NT2/D1 (cell line): Measurements from ENCODE around the gene NOX3.

Source experiments
- DNase-seq: peaks from one replicate; pipeline ENCODE4 v3.0.0-alpha.2; 2011; ENCODE audit warnings: low read depth, low spot score
- H3K27me3 ChIP-seq: 2 replicates; pipeline ENCODE4 v1.6.0; 2011; ENCODE audit warnings: mild to moderate bottlenecking; ENCODE audit not compliant: insufficient read length, insufficient read depth
- H3K36me3 ChIP-seq: 2 replicates; pipeline ENCODE4 v1.6.1; 2011; ENCODE audit warnings: mild to moderate bottlenecking, low read length, mixed read lengths; ENCODE audit not compliant: insufficient read depth, insufficient read length
- H3K4me1 ChIP-seq: 2 replicates; pipeline ENCODE4 v1.5.1; 2011; ENCODE audit not compliant: insufficient read depth, insufficient read length
- H3K4me3 ChIP-seq: 2 replicates; pipeline ENCODE4 v1.5.1; 2011; ENCODE audit warnings: low read depth; ENCODE audit not compliant: insufficient read length
- H3K9ac ChIP-seq: 2 replicates; pipeline ENCODE4 v1.6.0; 2011; ENCODE audit warnings: low read depth; ENCODE audit not compliant: insufficient read length
- H3K9me3 ChIP-seq: 2 replicates; pipeline ENCODE4 v1.5.1; 2011; ENCODE audit warnings: mild to moderate bottlenecking, low read length; ENCODE audit not compliant: insufficient read depth
- SUZ12 ChIP-seq: IDR thresholded peaks from 2 replicates; pipeline ENCODE4 v1.6.1; 2011; ENCODE audit not compliant: insufficient read length, insufficient read depth; ENCODE audit errors: extremely low read depth
- YY1 ChIP-seq: IDR thresholded peaks from 2 replicates; pipeline ENCODE4 v1.6.1; 2011; ENCODE audit not compliant: insufficient read length, insufficient read depth
- ZNF274 ChIP-seq: IDR thresholded peaks from 2 replicates; pipeline ENCODE4 v1.6.1; 2011; ENCODE audit warnings: mild to moderate bottlenecking, low read depth, low read length

Gene NOX3

DNA sequence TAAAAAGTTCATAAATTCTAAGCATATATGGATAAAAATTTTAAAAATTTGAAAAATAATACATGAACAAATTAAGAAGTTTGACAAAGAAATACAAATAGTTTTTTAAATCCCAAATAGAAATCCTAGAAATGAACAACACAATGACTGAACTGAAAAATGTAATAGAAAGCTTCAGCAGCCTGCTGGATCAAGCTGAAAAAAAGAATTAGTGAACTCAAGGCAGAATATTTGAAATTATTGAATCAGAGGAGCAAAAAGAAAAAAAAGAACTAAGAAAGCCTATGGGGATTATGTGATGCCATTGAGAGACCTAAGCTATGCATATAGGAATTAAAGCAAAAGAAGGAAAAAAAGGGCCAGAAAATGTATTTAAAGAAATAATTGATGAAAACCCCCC is 101.5 kb downstream of the NOX3 start:
- H3K4me3 ChIP-seq: no peak overlapping the region
- H3K9me3 ChIP-seq: no peaks in the 10 kb centered on the region; the same call in 1 of the 2 replicates
- H3K27me3 ChIP-seq: no peaks in the 10 kb centered on the region
- H3K36me3 ChIP-seq: no peaks in the 10 kb centered on the region
- H3K9ac ChIP-seq: no peak overlapping the region
- TF ChIP-seq SUZ12: no peak
- no peak for TF ChIP-seq YY1
- no peak for TF ChIP-seq ZNF274
- DNase-seq: no peak
- H3K4me1 ChIP-seq: no peaks in the 10 kb centered on the region

DNA sequence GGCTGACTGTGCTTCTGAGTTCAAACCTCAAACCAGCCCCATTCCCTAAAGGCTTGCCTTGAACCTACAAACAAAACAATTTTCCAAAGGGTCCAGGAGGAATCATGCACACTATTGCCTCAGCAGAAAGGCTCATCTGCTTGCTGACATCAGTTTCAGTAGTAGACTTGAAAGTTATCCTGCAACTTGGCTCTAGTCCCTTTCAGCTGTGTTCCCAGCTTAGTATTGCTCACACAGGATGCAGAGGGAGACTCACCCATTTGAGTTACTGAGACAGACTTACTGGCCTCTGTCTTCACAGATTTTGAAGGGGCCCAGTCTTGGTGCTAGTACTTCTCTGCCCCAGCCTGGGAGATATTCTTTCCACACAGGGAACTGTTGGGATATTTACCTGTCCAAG is 102.8 kb downstream of the NOX3 start:
- no peaks in the 10 kb centered on the region; the same call in 1 of the 2 replicates for H3K9me3 ChIP-seq
- H3K27me3 ChIP-seq: no peaks in the 10 kb centered on the region
- H3K36me3 ChIP-seq: no peaks in the 10 kb centered on the region
- no peak for DNase-seq
- H3K9ac ChIP-seq: no peak overlapping the region
- no peak overlapping the region for H3K4me3 ChIP-seq
- H3K4me1 ChIP-seq: no peaks in the 10 kb centered on the region
- no peak for TF ChIP-seq YY1
- TF ChIP-seq ZNF274: no peak
- no peak for TF ChIP-seq SUZ12

DNA sequence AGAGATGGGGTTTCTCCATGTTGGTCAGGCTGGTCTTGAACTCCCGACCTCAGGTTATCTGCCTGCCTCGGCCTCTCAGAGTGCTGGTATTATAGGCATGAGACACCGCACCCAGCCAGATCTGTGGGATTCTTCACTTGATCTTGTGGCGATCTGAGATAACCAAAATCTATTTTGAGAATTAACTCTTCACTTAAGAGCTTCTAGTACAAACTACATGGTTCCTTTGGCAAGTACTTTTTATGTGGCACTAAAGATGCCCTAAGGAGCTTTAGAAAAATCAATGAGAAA is 103.6 kb downstream of the NOX3 start:
- Histone ChIP-seq H3K9ac (no peak overlapping the region), H3K4me1 (no peaks in the 10 kb centered on the region), H3K36me3 (no peaks in the 10 kb centered on the region), H3K4me3 (no peak overlapping the region), H3K27me3 (no peaks in the 10 kb centered on the region), H3K9me3 (no peaks in the 10 kb centered on the region; the same call in 1 of the 2 replicates)
- TF ChIP-seq ZNF274: no peak
- no peak for TF ChIP-seq YY1
- TF ChIP-seq SUZ12: no peak
- no peak for DNase-seq

DNA sequence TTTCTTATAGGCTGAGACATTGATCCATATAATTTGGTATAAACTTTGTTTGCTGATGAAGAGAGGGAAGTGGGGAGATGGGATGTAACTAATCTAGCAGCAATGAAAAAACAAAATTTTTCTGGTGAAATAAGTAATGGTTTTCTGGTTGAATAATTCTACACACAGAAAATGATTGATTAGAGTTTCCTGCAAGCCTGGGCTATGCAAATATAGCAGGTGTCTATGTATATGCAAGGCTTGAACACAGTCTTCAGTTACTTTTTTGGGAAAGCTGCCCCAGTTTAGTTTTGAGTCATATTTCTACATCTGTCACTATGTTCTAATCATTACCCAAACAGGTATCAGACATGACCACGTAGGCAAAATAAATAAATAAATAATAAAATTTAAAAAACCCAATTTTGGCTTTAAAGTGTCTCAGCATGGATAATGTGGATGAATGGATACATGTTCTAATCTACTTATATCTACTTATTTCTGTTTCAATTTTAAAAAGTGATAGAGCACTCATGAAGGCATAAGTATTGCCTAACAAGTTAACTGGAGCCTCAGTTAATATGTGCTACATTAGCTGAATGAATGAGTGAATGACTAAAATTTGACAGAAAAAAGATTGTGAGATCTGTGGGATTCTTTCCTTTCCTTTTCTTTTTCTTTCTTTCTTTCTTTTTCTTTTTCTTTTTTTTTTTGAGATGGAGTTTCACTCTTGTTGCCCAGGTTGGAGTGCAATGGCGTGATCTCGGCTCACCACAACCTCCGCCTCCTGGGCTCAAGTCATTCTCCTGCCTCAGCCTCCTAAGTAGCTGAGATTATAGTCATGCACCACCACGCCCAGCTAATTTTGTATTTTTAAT is 104.1 kb downstream of the NOX3 start:
- Histone ChIP-seq H3K4me3 (no peak overlapping the region), H3K27me3 (no peaks in the 10 kb centered on the region), H3K9ac (no peak overlapping the region), H3K9me3 (no peaks in the 10 kb centered on the region; the same call in 1 of the 2 replicates), H3K36me3 (no peaks in the 10 kb centered on the region), H3K4me1 (no peaks in the 10 kb centered on the region)
- TF ChIP-seq YY1: no peak
- no peak for TF ChIP-seq SUZ12
- TF ChIP-seq ZNF274: no peak
- no peak for DNase-seq

DNA sequence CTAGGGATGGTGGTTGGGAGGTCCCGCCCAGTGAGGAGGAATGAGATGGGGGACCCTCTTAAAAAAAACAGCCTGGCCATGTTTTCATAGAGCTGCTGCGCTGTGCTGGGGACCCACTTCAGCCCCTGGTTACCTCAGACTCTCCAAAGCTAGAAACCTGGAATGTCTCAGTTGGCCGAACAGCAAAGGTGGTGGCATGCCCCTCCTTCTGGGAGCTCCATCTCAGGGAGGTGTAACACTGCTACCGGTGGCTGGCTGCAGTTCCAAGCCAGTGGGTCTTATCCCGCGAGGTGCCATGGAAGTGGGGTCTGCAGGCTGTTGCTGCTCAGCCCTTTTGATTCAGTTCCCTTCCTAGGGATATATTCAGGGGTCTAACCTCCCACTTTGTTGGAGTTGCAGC is 105.7 kb downstream of the NOX3 start:
- DNase-seq: no peak
- Histone ChIP-seq H3K9ac (no peak overlapping the region), H3K9me3 (no peaks in the 10 kb centered on the region; the same call in 1 of the 2 replicates), H3K27me3 (no peaks in the 10 kb centered on the region), H3K4me3 (no peak overlapping the region), H3K36me3 (no peaks in the 10 kb centered on the region), H3K4me1 (no peaks in the 10 kb centered on the region)
- TF ChIP-seq YY1 (no peak), SUZ12 (no peak), ZNF274 (no peak)

DNA sequence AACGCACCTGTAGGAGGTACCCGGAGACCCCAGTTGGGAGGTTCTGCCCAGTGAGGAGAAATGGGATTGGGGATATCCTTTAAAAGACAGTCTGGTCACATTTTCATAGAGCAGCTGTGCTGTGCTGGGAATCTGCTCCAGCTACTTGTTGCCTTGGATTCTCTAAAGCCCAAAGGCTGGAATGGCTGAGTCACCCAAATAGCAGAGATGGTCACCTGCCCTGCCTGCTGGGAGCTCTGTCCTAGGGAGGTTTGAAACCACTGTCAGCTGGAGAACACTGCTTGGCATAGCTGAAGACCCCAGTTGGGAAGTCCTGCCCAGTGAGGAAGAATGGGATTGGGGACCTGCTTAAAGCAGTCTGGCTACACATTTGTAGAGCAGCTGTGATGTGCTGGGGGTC is 106.5 kb downstream of the NOX3 start:
- TF ChIP-seq SUZ12: no peak
- TF ChIP-seq YY1: no peak
- TF ChIP-seq ZNF274: no peak
- no peak for DNase-seq
- H3K9me3 ChIP-seq: no peaks in the 10 kb centered on the region; the same call in 1 of the 2 replicates
- no peak overlapping the region for H3K4me3 ChIP-seq
- H3K27me3 ChIP-seq: no peaks in the 10 kb centered on the region
- H3K36me3 ChIP-seq: no peaks in the 10 kb centered on the region
- H3K4me1 ChIP-seq: no peaks in the 10 kb centered on the region
- H3K9ac ChIP-seq: no peak overlapping the region

DNA sequence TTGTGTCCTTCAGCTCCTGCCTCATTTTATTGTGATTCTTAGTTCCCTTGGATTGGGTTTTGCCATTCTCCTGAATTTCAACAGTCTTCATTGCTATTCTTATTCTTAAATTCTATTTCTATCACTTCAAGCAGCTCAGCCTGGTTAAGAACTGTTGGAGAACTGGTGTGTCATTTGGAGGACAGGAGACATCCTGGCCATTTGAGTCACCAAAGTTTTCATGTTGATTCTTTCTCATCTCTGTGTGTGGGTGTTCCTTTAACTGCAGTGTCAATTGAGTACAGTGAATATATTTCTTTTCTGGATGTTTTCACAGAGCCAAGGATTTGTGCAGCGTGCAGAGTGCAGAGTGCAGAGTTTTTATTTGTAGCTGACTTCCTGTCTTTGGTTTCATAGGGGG is 107.8 kb downstream of the NOX3 start:
- Histone ChIP-seq H3K9me3 (no peaks in the 10 kb centered on the region), H3K36me3 (no peaks in the 10 kb centered on the region), H3K4me3 (no peak overlapping the region), H3K9ac (no peak overlapping the region), H3K27me3 (no peaks in the 10 kb centered on the region), H3K4me1 (no peaks in the 10 kb centered on the region)
- TF ChIP-seq SUZ12 (no peak), ZNF274 (no peak), YY1 (no peak)
- DNase-seq: no peak

DNA sequence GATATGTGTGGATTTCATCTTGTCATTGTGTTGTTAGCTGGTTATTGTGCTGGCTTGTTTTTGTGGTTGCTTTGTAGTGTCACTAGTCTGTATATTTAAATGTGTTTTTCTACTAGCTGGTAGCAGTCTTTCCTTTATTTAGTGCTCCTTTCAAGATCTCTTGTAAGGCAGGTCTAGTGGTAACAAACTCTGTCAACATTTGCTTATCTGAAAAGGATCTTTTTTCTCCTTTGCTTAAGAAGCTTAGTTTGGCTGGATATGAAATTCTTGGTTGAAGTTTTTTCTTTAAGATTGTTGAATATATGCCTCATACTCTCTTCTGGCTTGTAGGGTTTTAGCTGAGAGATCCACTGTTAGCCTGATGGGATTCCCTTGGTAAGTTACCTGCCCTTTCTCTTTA is 108.7 kb downstream of the NOX3 start:
- Histone ChIP-seq H3K36me3 (no peaks in the 10 kb centered on the region), H3K4me3 (no peak overlapping the region), H3K27me3 (no peaks in the 10 kb centered on the region), H3K4me1 (no peaks in the 10 kb centered on the region), H3K9me3 (no peaks in the 10 kb centered on the region), H3K9ac (no peak overlapping the region)
- no peak for DNase-seq
- TF ChIP-seq ZNF274: no peak
- TF ChIP-seq YY1: no peak
- no peak for TF ChIP-seq SUZ12
